Measurements from ENCODE around the gene PATJ. TPM values are rescaled to one million over a fixed set of nuclear protein-coding genes. Genes with fewer than 3 reads are reported as not detected.

Gene PATJ
- total and polyA plus RNA-seq, 8 donors: 27.6 to 58.8 (median 38.8) TPM

GRCh38 chr1:61980561-61980960 is 238.3 kb downstream of the PATJ start:
- Histone ChIP-seq H3K36me3 (no peaks in the 10 kb centered on the region), H3K4me1 (no peaks in the 10 kb centered on the region), H3K27ac (no peak overlapping the region), H3K4me3 (no peak overlapping the region), H3K9me3 (no peaks in the 10 kb centered on the region), H3K27me3 (no peaks in the 10 kb centered on the region)
- DNase-seq: peak in 2 of 4 donors; percentile 2 to 41
- ATAC-seq: no peak
- intact Hi-C loops (cut with DNase I): no loop called here
- TF ChIP-seq, protein P1, sequence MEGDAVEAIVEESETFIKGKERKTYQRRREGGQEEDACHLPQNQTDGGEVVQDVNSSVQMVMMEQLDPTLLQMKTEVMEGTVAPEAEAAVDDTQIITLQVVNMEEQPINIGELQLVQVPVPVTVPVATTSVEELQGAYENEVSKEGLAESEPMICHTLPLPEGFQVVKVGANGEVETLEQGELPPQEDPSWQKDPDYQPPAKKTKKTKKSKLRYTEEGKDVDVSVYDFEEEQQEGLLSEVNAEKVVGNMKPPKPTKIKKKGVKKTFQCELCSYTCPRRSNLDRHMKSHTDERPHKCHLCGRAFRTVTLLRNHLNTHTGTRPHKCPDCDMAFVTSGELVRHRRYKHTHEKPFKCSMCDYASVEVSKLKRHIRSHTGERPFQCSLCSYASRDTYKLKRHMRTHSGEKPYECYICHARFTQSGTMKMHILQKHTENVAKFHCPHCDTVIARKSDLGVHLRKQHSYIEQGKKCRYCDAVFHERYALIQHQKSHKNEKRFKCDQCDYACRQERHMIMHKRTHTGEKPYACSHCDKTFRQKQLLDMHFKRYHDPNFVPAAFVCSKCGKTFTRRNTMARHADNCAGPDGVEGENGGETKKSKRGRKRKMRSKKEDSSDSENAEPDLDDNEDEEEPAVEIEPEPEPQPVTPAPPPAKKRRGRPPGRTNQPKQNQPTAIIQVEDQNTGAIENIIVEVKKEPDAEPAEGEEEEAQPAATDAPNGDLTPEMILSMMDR (IDR thresholded peaks at IDR 0.05): no peak

DNA sequence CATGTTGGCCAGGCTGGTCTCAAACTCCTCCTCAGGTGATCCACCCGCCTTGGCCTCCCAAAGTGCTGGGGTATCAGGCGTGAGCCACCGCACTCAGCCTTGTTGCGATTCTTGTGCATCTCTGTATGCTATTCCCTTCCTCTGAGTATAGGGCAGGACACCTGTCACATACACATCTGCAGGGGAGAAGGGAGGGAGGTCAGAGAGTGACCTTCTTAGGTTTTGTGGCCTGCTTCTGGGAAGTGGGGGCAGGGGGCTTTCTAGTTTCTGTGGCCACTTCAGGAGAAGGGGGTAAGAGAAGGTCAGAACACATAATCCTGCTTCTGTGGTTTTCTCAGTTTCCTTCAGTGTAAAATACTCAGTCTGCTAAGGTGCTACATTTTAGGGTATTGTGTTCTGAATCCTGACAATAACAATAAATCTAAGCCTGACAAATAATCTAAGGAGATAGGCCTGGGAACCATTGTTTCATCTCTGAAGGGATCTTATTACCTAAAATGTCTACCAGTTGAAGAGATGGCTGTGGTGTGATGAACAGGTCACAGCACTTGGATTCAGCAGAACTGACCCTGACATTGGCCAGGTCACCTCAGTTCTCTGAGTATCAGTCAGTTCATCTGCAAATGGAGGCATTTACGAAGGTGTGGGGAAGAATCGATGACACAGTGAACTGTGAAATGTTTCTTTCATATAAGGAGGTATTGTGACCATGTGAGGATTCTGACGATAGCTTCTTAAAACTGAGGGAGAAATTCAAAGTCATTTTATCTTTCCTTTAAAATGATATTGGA is 239.8 kb downstream of the PATJ start:
- TF ChIP-seq, protein P1 (IDR thresholded peaks at IDR 0.05): no peak
- DNase-seq (no peak), ATAC-seq (no peak)
- intact Hi-C loops (cut with DNase I): no loop called here
- Histone ChIP-seq H3K27ac (no peak overlapping the region), H3K9me3 (no peaks in the 10 kb centered on the region), H3K4me1 (no peaks in the 10 kb centered on the region), H3K36me3 (no peaks in the 10 kb centered on the region), H3K27me3 (no peaks in the 10 kb centered on the region), H3K4me3 (no peak overlapping the region)

DNA sequence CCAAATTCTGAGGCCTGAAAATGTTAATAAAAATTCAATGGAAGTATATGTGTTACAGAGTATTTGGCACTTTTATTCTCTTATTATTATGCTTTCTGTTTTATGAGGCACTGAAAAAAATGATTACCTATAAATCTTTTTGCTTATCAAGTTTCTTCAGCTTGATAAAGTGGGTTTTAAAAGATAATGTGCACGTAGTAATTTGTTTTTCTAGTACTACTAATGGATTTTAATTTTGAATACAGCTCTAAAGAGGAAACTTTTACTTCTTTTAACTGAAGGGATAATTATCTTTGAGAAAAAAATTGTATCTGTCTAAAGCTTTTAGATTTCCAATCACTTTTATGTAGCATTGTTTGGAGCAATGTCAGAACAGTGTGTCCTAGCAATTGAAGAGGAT is 241.0 kb downstream of the PATJ start:
- Histone ChIP-seq H3K27me3 (no peaks in the 10 kb centered on the region), H3K9me3 (no peaks in the 10 kb centered on the region), H3K4me1 (no peaks in the 10 kb centered on the region), H3K4me3 (no peak overlapping the region), H3K36me3 (no peaks in the 10 kb centered on the region), H3K27ac (no peak overlapping the region)
- ATAC-seq (no peak), DNase-seq (no peak)
- TF ChIP-seq, protein P1 (IDR thresholded peaks at IDR 0.05): no peak
- intact Hi-C loops (cut with DNase I): no loop called here

DNA sequence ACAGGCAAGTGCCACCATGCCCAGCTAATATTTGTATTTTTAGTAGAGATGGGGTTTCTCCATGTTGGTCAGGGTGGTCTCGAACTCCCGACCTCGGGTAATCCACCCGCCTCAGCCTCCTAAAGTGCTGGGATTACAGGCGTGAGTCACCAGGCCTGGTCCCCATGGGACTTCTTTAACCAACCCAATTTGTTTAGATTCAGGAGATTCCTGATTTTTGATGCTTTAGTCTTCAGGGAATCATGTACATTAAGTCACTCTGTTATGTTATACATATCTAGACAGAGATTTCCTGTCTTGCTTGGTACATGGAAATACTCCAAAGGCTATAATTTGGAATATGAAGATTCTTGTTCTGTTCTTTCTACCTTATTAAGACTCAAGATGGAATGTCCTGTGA is 250.0 kb downstream of the PATJ start:
- no peaks in the 10 kb centered on the region for H3K4me1 ChIP-seq
- H3K9me3 ChIP-seq: no peaks in the 10 kb centered on the region
- no peak for ATAC-seq
- no peak overlapping the region for H3K4me3 ChIP-seq
- peaks cover 0 to 6% of the 10 kb centered on the region in 2 donors for H3K36me3 ChIP-seq
- DNase-seq: no peak
- no peak overlapping the region for H3K27ac ChIP-seq
- no peaks in the 10 kb centered on the region for H3K27me3 ChIP-seq
- TF ChIP-seq, protein P1 (IDR thresholded peaks at IDR 0.05): no peak
- intact Hi-C loops (cut with DNase I): no loop called here

DNA sequence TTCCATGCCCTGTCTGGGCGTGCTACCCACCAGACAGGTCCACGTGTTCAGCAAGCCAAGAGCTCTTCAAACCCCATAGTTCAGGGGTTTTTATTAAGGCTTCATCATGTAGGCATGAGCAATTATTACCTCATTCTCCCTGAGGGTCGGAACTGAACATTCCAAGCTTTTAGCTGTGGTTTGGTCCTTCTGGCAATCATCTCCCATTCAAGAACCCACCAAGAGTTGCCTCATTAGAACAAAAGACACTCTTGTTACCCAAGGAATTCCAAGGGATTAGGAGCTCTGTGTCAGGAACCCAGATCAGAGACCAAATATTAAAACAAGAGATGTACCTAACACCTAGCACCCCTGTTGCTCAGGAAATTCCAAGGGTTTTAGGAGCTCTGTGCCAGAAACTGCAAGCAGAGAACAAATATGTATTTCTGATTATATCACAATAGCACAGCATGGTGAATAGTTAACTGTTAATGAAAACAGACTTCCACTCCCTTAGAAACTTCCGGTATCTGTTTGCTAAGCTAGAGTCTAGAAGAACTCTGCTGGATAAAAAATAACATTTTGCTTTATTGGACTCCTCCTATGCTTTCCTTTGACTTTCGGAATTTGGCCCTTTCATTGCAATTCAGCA is 251.2 kb downstream of the PATJ start:
- H3K4me3 ChIP-seq: no peak overlapping the region
- no peaks in the 10 kb centered on the region for H3K9me3 ChIP-seq
- H3K4me1 ChIP-seq: no peaks in the 10 kb centered on the region
- DNase-seq (no peak), ATAC-seq (no peak)
- no peak overlapping the region for H3K27ac ChIP-seq
- no peaks in the 10 kb centered on the region for H3K27me3 ChIP-seq
- intact Hi-C loops (cut with DNase I): no loop called here
- peaks cover 0 to 6% of the 10 kb centered on the region in 2 donors for H3K36me3 ChIP-seq
- TF ChIP-seq, protein P1 (IDR thresholded peaks at IDR 0.05): no peak
